A549 (cell line): ENCODE measurements around the gene ZNF48. TPM values are rescaled to one million over a fixed set of nuclear protein-coding genes. Genes with fewer than 3 reads are reported as not detected.

Source experiments
- ATAC-seq, 2 experiments: fragments of 200-7000 bp in 1 of 2; fragments of >200 bp in 1 of 2; cut with Nextera tagmentation in 1 of 2; cut with Tn5 transposase in 1 of 2; 3 replicates each; pipeline versions ENCODE4 v1.8.0 to v1.9.1; 2018 to 2020; ENCODE audit warnings: mild to moderate bottlenecking in 1 of 2, moderate library complexity in 1 of 2
- CTCF ChIA-PET: fragments of 300-600 bp; sonication (Branson Sonifier 250); formaldehyde crosslinking; extraction: SDS; loops from one replicate; lab custom pipeline; 2021; ENCODE audit warnings: antibody characterized with exemption, inconsistent platforms; lab: Yijun Ruan, JAX
- POLR2A ChIA-PET: fragments of 350-600 bp; formaldehyde crosslinking; extraction: SDS; loops from one replicate; lab custom pipeline; 2021; ENCODE audit warnings: antibody characterized with exemption, inconsistent platforms; lab: Yijun Ruan, JAX
- DNase-seq, 2 experiments: peaks; one replicate each; pipeline versions ENCODE4 v3.0.0 to v3.0.0-alpha.2; 2011 to 2016; ENCODE audit warnings: low read depth in 1 of 2, low spot score in 1 of 2
- FAIRE-seq: peaks from 2 replicates; lab custom pipeline; 2011; peaks lifted over from hg19 to GRCh38; lab: Jason Lieb, UNC
- H3K27ac ChIP-seq, 2 experiments: fragments of >200 bp; sonication (Bioruptor Twin); formaldehyde crosslinking; 3 replicates each; pipeline ENCODE4 v1.5.1; 2016 to 2017
- H3K4me1 ChIP-seq: fragments of >200 bp; sonication (Bioruptor Twin); formaldehyde crosslinking; 3 replicates; pipeline ENCODE4 v1.6.1; 2016
- H3K4me2 ChIP-seq: fragments of >200 bp; sonication (Bioruptor Twin); formaldehyde crosslinking; 3 replicates; pipeline ENCODE4 v1.6.1; 2016
- H3K4me3 ChIP-seq: fragments of >200 bp; sonication (Bioruptor Twin); formaldehyde crosslinking; 3 replicates; pipeline ENCODE4 v1.5.1; 2016
- H3K9me3 ChIP-seq: fragments of >200 bp; sonication (Bioruptor Twin); formaldehyde crosslinking; 3 replicates; pipeline ENCODE4 v1.6.1; 2016
- CBX2 ChIP-seq: fragments of 200-600 bp; sonication (generic); IDR thresholded peaks from 2 replicates; pipeline ENCODE4 v1.6.1; 2016; ENCODE audit warnings: low read depth, mild to moderate bottlenecking, borderline replicate concordance
- CHD4 ChIP-seq: fragments of 200-600 bp; sonication (generic); IDR thresholded peaks from 2 replicates; pipeline ENCODE4 v1.6.1; 2016; ENCODE audit warnings: antibody characterized with exemption, mild to moderate bottlenecking, borderline replicate concordance
- E2F6 ChIP-seq: IDR thresholded peaks from 2 replicates; pipeline ENCODE4 v1.6.1; 2012; ENCODE audit warnings: low read depth, borderline replicate concordance
- EHMT2 ChIP-seq: fragments of 200-600 bp; sonication (generic); IDR thresholded peaks from 2 replicates; pipeline ENCODE4 v1.6.1; 2016; ENCODE audit warnings: antibody characterized with exemption, low read depth, mild to moderate bottlenecking, moderate library complexity
- HMGXB4 ChIP-seq: fragments of 250-450 bp; sonication (Bioruptor Pico); IDR thresholded peaks from 2 replicates; pipeline ENCODE4 v1.5.0; 2021; ENCODE audit warnings: mild to moderate bottlenecking, moderate library complexity, borderline replicate concordance
- MAX ChIP-seq: IDR thresholded peaks from 2 replicates; pipeline ENCODE4 v1.6.1; 2012
- MYC ChIP-seq: IDR thresholded peaks from 2 replicates; pipeline ENCODE4 v1.6.1; 2012; ENCODE audit warnings: mild to moderate bottlenecking, inconsistent platforms, low read length, improper control_type of control experiment, borderline replicate concordance
- NFE2L2 ChIP-seq: fragments of 150-350 bp; conservative IDR thresholded peaks from 2 replicates; pipeline ENCODE4 v1.6.1; 2014; ENCODE audit warnings: low read length
- NR3C1 ChIP-seq: fragments of >200 bp; sonication (Bioruptor Twin); formaldehyde crosslinking; IDR thresholded peaks from 3 replicates; pipeline ENCODE4 v1.6.1; 2017
- PHF8 ChIP-seq: fragments of 200-600 bp; sonication (generic); IDR thresholded peaks from 2 replicates; pipeline ENCODE4 v1.6.1; 2016; ENCODE audit warnings: low read depth, mild to moderate bottlenecking, antibody characterized with exemption, moderate library complexity, borderline replicate concordance
- RARB ChIP-seq: fragments of 250-450 bp; sonication (Bioruptor Pico); IDR thresholded peaks from 2 replicates; pipeline ENCODE4 v1.8.0; 2021; ENCODE audit warnings: mild to moderate bottlenecking, moderate library complexity
- RCOR1 ChIP-seq: fragments of 150-350 bp; IDR thresholded peaks from 2 replicates; pipeline ENCODE4 v1.6.1; 2014; ENCODE audit warnings: antibody characterized with exemption, low read length, low read depth
- SREBF2 ChIP-seq: fragments of 450-650 bp; IDR thresholded peaks from 2 replicates; pipeline ENCODE4 v1.6.1; 2014; ENCODE audit warnings: mild to moderate bottlenecking, moderate library complexity
- WGBS: methylation state at CpG from one replicate; pipeline ENCODE4 v1.1.6; 2017; ENCODE audit errors: missing lambda C conversion rate; 5-methylcytosine and 5-hydroxymethylcytosine counted together
- polyA plus RNA-seq, 4 experiments: library from polyadenylated mRNA; depleted of rRNA in 3 of 4; stranded (reverse); fragments of >200 nt; fragmentation: RNase III in 1 of 4; extraction: RNeasy Plus Mini Kit Qiagen cat#74134 plus additional on column Dnase treatment in 1 of 4; gene quantifications; 2 replicates in 3 of 4; 3 replicates in 1 of 4; pipeline ENCODE4 v1.2.3, GENCODE V29; 2011 to 2017

ZNF48 gene
- polyA plus RNA-seq, 2 of the 4 experiments (the other 2 are of a cell fraction) = 9.3 to 10.4 TPM

DNA sequence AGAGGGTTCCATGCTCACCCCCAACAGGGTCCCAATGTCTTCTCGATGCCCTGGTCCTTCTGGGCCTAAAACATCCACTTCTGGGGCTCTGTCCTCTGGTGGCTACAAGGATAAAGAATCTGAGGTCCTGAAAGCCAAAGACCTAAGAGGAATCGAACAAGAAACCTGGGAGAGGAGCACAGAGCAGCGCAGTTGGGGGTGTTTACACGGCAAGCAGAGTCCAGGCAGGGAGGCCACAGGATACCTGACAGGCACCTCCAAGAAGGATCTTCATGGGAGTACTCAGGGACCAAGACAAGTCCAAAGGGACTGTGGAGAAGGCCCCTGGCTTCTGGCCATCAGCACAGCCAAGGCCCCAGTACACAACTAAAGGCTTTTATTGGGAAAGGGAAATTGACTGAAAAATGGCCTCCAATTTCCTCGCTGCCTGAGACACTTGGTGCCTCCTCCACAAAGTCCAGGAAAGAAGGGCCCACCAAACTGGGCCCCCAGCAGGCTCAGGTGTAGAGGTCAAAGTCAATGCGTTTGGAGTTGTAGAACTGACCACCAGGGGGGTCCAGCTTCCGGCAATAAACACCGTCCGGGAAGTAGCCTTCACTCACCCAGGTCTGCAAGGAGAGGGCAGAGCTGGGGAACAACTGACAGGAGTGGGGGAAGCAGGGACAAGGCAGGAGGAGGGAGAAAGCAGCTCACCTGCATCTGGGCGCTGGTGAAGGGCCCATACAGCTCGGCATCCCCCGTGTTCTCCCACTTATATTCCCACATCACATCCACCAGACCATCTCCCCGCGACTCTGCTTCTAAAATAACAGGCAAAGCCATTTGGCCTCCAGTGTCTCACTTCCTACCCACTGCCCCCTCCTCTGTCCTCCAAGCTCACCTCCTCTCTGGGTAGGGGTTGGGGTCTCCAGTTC is 42.5 kb upstream of the ZNF48 start (continued):
- no peak for TF ChIP-seq E2F6

DNA sequence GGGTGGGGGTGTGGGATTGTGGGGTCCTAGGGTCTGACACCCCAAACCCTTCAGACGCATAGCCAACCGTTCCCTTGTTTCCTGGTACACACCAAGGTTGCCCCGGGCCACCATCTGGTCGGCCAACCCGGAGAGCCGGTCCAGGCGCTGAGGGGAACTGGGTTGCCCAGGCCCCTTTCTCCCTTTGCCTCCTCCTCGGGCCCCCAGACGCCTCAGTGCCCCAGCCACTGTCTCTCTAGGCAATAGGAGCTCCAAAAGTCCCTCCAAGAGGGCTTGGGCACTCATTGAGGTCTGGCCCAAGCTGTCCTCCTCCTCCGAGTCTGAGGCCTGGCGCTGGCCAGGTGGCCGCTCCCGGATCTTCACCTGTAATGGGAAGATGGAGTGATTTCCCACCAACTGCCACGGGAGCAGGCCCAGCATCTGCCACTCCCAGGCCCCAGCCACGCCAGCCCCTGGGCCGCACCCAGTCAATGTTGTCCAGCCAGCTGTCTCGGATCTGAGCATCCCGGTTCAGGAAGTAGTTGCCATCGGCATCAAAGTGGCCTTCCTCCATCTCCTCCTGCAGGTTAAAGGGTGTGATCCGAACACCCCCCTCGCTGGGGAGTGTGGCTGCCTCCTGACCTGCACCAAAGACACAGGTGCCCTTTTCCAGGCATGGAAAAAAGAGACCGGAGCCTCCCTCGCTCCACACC is 41.6 kb upstream of the ZNF48 start:
- POLR2A ChIA-PET = interaction anchor here (2.2 kb wide), 1 partner anchor 17 kb away, joined by 17 read pairs; the partner anchor contains the start of gene TBC1D10B
- no peak for ATAC-seq

GRCh38 chr16:30354423-30355143 is 40.6 kb upstream of the ZNF48 start:
- no peak for FAIRE-seq
- POLR2A ChIA-PET = interaction anchor here (1.3 to 2.2 kb wide), 2 partner anchors 16 to 63 kb away, joined by 3 to 17 read pairs; partner anchors contain the start of gene TBC1D10B
- Histone ChIP-seq H3K27ac (peak overlapping the region; percentile 87 to 96), H3K4me2 (peak overlapping the region; percentile 72), H3K4me1 (peaks cover 50% of the 10 kb centered on the region), H3K4me3 (peak overlapping the region; percentile 70), H3K9me3 (no peaks in the 10 kb centered on the region)
- 2% methylated on average over 35 of the region's 36 CpGs for WGBS
- ATAC-seq = peak; percentile 15 to 54
- no peak for TF ChIP-seq MYC
- no peak for TF ChIP-seq SREBF2
- TF ChIP-seq HMGXB4 = 0 out of 2 replicates have a peak, but pooled peaks have one; percentile 41
- no peak for TF ChIP-seq CHD4
- TF ChIP-seq RARB (CRISPR knock-in tag) = no peak
- no peak for TF ChIP-seq MAX
- TF ChIP-seq NFE2L2 = no peak
- TF ChIP-seq PHF8 = peak; percentile 34; the same call in 1 of the 2 replicates
- no peak for TF ChIP-seq NR3C1
- no peak for TF ChIP-seq EHMT2
- no peak for TF ChIP-seq CBX2
- no peak for DNase-seq
- CTCF ChIA-PET = interaction anchor here (0.8 to 1.2 kb wide), 4 partner anchors 12 to 54 kb away, joined by 3 to 4 read pairs (median 3); partner anchors contain the start of genes TBC1D10B and ZNF771

More for the DNA sequence above, 41.6 kb upstream of the ZNF48 start:
- Histone ChIP-seq H3K9me3 (no peaks in the 10 kb centered on the region), H3K4me1 (peaks cover 50% of the 10 kb centered on the region), H3K27ac (peak overlapping the region in 1 of 2 experiments; percentile 96; a peak in 3 of 6 replicates), H3K4me3 (peak overlapping the region; percentile 70; the same call in 2 of the 3 replicates), H3K4me2 (peak overlapping the region; percentile 72)
- DNase-seq (no peak), FAIRE-seq (no peak)
- CTCF ChIA-PET = interaction anchor here (1.1 to 2.4 kb wide), 2 partner anchors 55 to 56 kb away, joined by 3 to 6 read pairs; no protein-coding TSS in a partner anchor
- 92% methylated on average over 21 of the region's 23 CpGs for WGBS
- no peak for TF ChIP-seq RCOR1
